CD14-positive monocyte (primary cell): ENCODE results near the gene LPCAT1. TPM values are rescaled to one million over a fixed set of nuclear protein-coding genes. Genes with fewer than 3 reads are reported as not detected.
A peak's percentile ranks its signal among the peaks of the same experiment; 100 is the strongest.

Source experiments
- DNase-seq, 3 donors: peaks; one replicate each; pipeline ENCODE4 v3.0.0-alpha.2; 2011 to 2022
- H2AFZ ChIP-seq: 2 replicates; pipeline ENCODE4 v1.6.0; 2012; ENCODE audit warnings: mild to moderate bottlenecking, low read depth, low read length, inconsistent platforms; ENCODE audit not compliant: insufficient read depth, poor library complexity, severe bottlenecking
- H3K27ac ChIP-seq, 2 donors: 1 replicate in 1 of 2; 2 replicates in 1 of 2; pipeline ENCODE4 v1.5.1; 2012 to 2013; ENCODE audit warnings: low read length in 2 of 2, control low read depth in 1 of 2, inconsistent platforms in 1 of 2, low read depth in 1 of 2, mild to moderate bottlenecking in 1 of 2
- H3K27me3 ChIP-seq, 2 donors: one replicate each; pipeline versions ENCODE4 v1.6.0 to v1.6.1; 2011 to 2013; ENCODE audit warnings: low read length in 2 of 2; ENCODE audit not compliant: control insufficient read depth in 2 of 2, insufficient read depth in 2 of 2
- H3K36me3 ChIP-seq, 2 donors: replicated peaks in 1 of 2; 1 replicate in 1 of 2; 2 replicates in 1 of 2; pipeline versions ENCODE4 v1.5.1 to v1.6.1; 2012 to 2013; ENCODE audit warnings: low read length in 2 of 2, control low read depth in 1 of 2, inconsistent platforms in 1 of 2, mild to moderate bottlenecking in 1 of 2; ENCODE audit not compliant: insufficient read depth in 2 of 2, control insufficient read depth in 1 of 2
- H3K4me1 ChIP-seq, 2 donors: 1 replicate in 1 of 2; 2 replicates in 1 of 2; pipeline versions ENCODE4 v1.5.1 to v1.6.1; 2012 to 2013; ENCODE audit warnings: low read length in 2 of 2, control low read depth in 1 of 2, inconsistent platforms in 1 of 2, mild to moderate bottlenecking in 1 of 2, moderate library complexity in 1 of 2; ENCODE audit not compliant: insufficient read depth in 2 of 2, control insufficient read depth in 1 of 2
- H3K4me2 ChIP-seq: replicated peaks from 2 replicates; pipeline ENCODE3; 2012; ENCODE audit warnings: low read length, moderate library complexity, mild to moderate bottlenecking; ENCODE audit not compliant: poor library complexity, severe bottlenecking; ENCODE audit errors: extremely low read depth
- H3K4me3 ChIP-seq, 3 experiments: fragments of 200-600 bp in 1 of 3; sonication (generic) in 1 of 3; replicated peaks in 1 of 3; 1 replicate in 2 of 3; 2 replicates in 1 of 3; pipeline ENCODE4 v1.5.1; 2011 to 2013; ENCODE audit warnings: low read length in 3 of 3, mild to moderate bottlenecking in 3 of 3, control low read depth in 2 of 3, low read depth in 2 of 3, inconsistent platforms in 1 of 3, moderate library complexity in 1 of 3
- H3K79me2 ChIP-seq: 2 replicates; pipeline ENCODE4 v1.6.0; 2012; ENCODE audit warnings: mild to moderate bottlenecking, control low read depth, inconsistent platforms, low read length, moderate library complexity; ENCODE audit not compliant: insufficient read depth
- H3K9ac ChIP-seq: 2 replicates; pipeline ENCODE4 v1.6.0; 2017; ENCODE audit warnings: low read length, mild to moderate bottlenecking; ENCODE audit not compliant: insufficient read depth, poor library complexity, severe bottlenecking
- H3K9me3 ChIP-seq, 2 donors: replicated peaks in 1 of 2; 1 replicate in 1 of 2; 2 replicates in 1 of 2; pipeline versions ENCODE4 v1.5.1 to v1.6.1; 2012 to 2013; ENCODE audit warnings: low read length in 2 of 2, control low read depth in 1 of 2; ENCODE audit not compliant: control insufficient read depth in 1 of 2, insufficient read depth in 1 of 2
- H4K20me1 ChIP-seq: 2 replicates; pipeline ENCODE4 v1.6.0; 2012; ENCODE audit warnings: mild to moderate bottlenecking, low read length, control low read depth, moderate library complexity; ENCODE audit not compliant: insufficient read depth
- H3K27ac Mint-ChIP-seq, 7 donors: one replicate each; pipeline ENCODE4 v1.8.0; 2020; ENCODE audit warnings: mild to moderate bottlenecking in 7 of 7, mixed read lengths in 7 of 7, moderate library complexity in 6 of 7, inconsistent platforms in 2 of 7
- H3K27me3 Mint-ChIP-seq, 3 donors: one replicate each; pipeline ENCODE4 v1.8.0; 2021 to 2022; ENCODE audit warnings: low read depth in 3 of 3, mild to moderate bottlenecking in 3 of 3, mixed read lengths in 3 of 3, moderate library complexity in 3 of 3, inconsistent platforms in 1 of 3
- H3K36me3 Mint-ChIP-seq, 2 donors: one replicate each; pipeline ENCODE4 v1.8.0; 2020; ENCODE audit warnings: mixed read lengths in 2 of 2, inconsistent platforms in 1 of 2, mild to moderate bottlenecking in 1 of 2
- H3K4me1 Mint-ChIP-seq: one replicate; pipeline ENCODE4 v1.8.0; 2020; ENCODE audit warnings: mild to moderate bottlenecking, mixed read lengths
- H3K4me3 Mint-ChIP-seq, 2 donors: one replicate each; pipeline ENCODE4 v1.8.0; 2020; ENCODE audit warnings: mild to moderate bottlenecking in 2 of 2, mixed read lengths in 2 of 2, moderate library complexity in 1 of 2
- H3K9me3 Mint-ChIP-seq, 7 donors: one replicate each; pipeline ENCODE4 v1.8.0; 2020 to 2022; ENCODE audit warnings: mixed read lengths in 7 of 7, mild to moderate bottlenecking in 6 of 7, moderate library complexity in 6 of 7, inconsistent platforms in 2 of 7
- CTCF ChIP-seq: fragments of 200-600 bp; IDR thresholded peaks from one replicate; pipeline ENCODE4 v1.8.0; 2022; ENCODE audit warnings: antibody characterized with exemption, mild to moderate bottlenecking
- WGBS: methylation state at CpG from one replicate; pipeline ENCODE4 v1.1.5; 2013; ENCODE audit warnings: missing lambda C conversion rate; ENCODE audit not compliant: insufficient coverage; 5-methylcytosine and 5-hydroxymethylcytosine counted together
- intact Hi-C, 2 donors: fragments of 100-400 bp; cut with micrococcal nuclease; formaldehyde crosslinking; loops; one replicate each; pipeline versions ENCODE4 v1.15.0 to v1.15.1; 2023
- polyA plus RNA-seq, 3 donors: library from polyadenylated mRNA; depleted of rRNA in 1 of 3; unstranded in 2 of 3; stranded (reverse) in 1 of 3; fragments of 300-500 nt in 2 of 3; fragments of >200 nt in 1 of 3; fragmentation: Illumina TruSeq in 2 of 3; gene quantifications; 1 replicate in 2 of 3; 2 replicates in 1 of 3; pipeline ENCODE4 v1.2.3, GENCODE V29; 2012 to 2021

The LPCAT1 gene
- polyA plus RNA-seq, 3 donors = 34.1 to 53.9 (median 34.8) TPM

DNA sequence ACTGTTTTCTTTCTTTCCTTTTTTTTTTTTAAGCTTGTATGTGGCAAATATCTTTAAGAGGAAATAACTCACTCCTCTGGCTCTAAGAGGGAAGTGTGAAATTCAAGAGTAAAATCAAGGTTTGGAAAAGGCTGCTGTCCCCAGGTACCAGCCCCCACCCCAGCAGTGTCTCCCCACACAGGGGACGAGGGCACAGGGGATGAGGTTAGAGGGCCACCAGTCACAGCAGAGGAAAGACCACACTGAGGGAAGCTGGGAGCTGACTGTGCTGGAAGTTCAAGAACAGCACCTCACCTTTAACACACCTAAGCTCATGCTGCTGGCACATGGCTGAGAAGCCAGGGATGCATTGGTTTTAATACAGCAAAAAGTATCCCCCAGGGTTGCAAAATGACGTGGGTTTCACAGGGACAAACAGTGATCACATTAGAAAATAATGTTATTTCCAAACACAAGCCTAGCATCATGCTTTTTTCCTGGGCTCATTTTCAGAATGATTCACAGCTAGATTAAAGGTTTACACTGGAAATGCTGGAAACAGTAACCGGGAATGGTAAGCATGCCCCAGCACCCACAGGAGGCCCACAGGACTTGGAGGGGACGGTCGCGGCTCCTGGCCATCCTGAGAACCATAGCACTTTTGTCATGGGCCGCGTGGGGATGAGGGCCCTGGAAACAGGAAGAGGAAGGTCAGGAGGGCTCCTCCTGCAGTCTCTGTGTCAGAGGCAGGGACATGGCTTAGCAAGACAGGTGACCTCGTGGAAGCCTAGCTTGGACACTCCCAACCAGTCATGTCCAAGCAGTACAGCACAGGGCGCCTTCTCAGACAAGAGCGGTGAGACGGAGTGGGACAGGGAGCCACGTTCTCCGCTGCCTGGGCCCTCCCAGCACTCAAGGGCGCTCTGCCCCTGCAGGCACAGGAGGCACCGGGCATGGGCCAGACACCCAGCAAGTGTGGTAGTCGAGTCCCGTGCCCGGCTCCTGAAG is 6.9 kb downstream of the LPCAT1 start:
- no peak for TF ChIP-seq CTCF
- Histone ChIP-seq H3K27me3 (no peaks in the 10 kb centered on the region), H3K4me2 (peak overlapping the region; percentile 25), H3K36me3 (peaks cover 37 to 48% of the 10 kb centered on the region in 2 donors), H3K4me3 (no peak overlapping the region), H3K27ac (peak overlapping the region; percentile 81 to 86), H2AFZ (no peak overlapping the region), H3K9ac (peak overlapping the region; percentile 12), H3K9me3 (no peaks in the 10 kb centered on the region), H4K20me1 (peaks cover 86% of the 10 kb centered on the region), H3K79me2 (peaks cover 89% of the 10 kb centered on the region), H3K4me1 (peaks cover 47 to 55% of the 10 kb centered on the region in 2 donors)
- Mint-ChIP-seq H3K9me3 (no peaks in the 10 kb centered on the region), H3K4me3 (peak overlapping the region; percentile 16 to 62), H3K27ac (peak overlapping the region; percentile 86 to 97 (median 91)), H3K4me1 (peaks cover 60% of the 10 kb centered on the region), H3K36me3 (peaks cover 56 to 67% of the 10 kb centered on the region in 2 donors), H3K27me3 (peaks cover 0 to 4% (median 0%) of the 10 kb centered on the region in 3 donors)
- 62% methylated on average over 12 of the region's 19 CpGs for WGBS
- intact Hi-C loops = loop anchor here (2.0 to 10.0 kb wide), 4 partner anchors 14 to 48 kb away; no protein-coding TSS in a partner anchor
- peak; percentile 39 to 68 (median 58) for DNase-seq

GRCh38 chr5:1515921-1516571 is 7.7 kb downstream of the LPCAT1 start:
- peak overlapping the region; percentile 12 for H3K9ac ChIP-seq
- Mint-ChIP-seq H3K4me1 (peaks cover 55% of the 10 kb centered on the region), H3K4me3 (peak overlapping the region in 1 of 2 donors; percentile 16), H3K27me3 (peaks cover 0 to 4% (median 0%) of the 10 kb centered on the region in 3 donors), H3K27ac (peak overlapping the region; percentile 86 to 97 (median 91)), H3K36me3 (peaks cover 56 to 69% of the 10 kb centered on the region in 2 donors), H3K9me3 (no peaks in the 10 kb centered on the region)
- intact Hi-C loops = loop anchor here (2.0 to 10.0 kb wide), 4 partner anchors 13 to 49 kb away; no protein-coding TSS in a partner anchor
- peaks cover 43 to 49% of the 10 kb centered on the region in 2 donors for H3K4me1 ChIP-seq
- H3K4me2 ChIP-seq = peak overlapping the region; percentile 25
- peaks cover 87% of the 10 kb centered on the region for H3K79me2 ChIP-seq
- peaks cover 36 to 48% of the 10 kb centered on the region in 2 donors for H3K36me3 ChIP-seq
- H3K27me3 ChIP-seq = no peaks in the 10 kb centered on the region
- 92% methylated on average over 6 of the region's 8 CpGs for WGBS
- H3K9me3 ChIP-seq = no peaks in the 10 kb centered on the region
- peak overlapping the region; percentile 81 to 86 for H3K27ac ChIP-seq
- no peak overlapping the region for H3K4me3 ChIP-seq
- H2AFZ ChIP-seq = no peak overlapping the region
- no peak for TF ChIP-seq CTCF
- peak; percentile 59 to 91 (median 70) for DNase-seq
- H4K20me1 ChIP-seq = peaks cover 83% of the 10 kb centered on the region
